ENCODE data around the gene RPS21.

The RPS21 gene
- 337 to 378 reads per million in 2 donors for total RNA-seq

DNA sequence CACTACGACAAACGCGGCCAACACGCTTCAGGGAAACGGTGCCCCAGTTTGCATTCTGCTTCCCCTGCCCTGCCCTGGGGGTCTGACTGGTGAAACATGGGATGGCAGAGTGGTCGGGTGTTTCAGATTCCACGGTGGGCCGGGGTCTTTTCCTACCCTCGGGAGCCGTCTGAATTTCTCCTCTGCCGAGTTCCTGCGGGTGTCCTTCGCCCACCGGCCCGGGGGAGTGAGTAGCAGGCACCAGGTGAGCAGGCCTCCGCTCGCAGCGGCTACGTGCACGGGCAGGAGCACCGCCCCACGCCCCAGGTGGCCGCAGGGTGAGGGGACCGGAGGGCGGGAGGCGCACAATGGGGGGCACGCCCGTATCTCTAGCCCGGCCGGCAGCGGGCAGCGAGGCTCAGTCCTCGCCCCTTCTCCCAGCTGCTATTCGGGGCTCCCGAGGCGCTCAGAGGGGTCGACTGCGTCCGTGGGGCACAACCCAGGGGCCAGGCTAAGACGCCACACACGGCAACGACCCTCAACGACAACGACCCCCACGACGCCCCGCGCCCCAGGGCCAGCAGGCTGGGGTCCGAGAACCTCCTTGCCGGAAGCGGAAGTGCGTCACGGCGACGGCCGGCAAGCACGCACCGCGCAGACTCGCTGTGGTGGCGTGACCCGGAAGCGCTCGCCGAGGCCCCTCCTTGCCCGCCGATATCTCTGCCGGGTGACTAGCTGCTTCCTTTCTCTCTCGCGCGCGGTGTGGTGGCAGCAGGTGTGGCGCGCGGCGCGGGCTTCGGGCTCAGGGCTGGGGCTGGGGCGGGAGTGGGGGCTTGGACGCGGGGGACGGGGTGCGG is at the start of gene RPS21:
Gene RPS21, plus strand, starts transcription at position 721 of the 836 bp plus-strand sequence. CDS start 236 bp downstream, outside the sequence.
- DNase-seq, result peak; percentile 91

DNA sequence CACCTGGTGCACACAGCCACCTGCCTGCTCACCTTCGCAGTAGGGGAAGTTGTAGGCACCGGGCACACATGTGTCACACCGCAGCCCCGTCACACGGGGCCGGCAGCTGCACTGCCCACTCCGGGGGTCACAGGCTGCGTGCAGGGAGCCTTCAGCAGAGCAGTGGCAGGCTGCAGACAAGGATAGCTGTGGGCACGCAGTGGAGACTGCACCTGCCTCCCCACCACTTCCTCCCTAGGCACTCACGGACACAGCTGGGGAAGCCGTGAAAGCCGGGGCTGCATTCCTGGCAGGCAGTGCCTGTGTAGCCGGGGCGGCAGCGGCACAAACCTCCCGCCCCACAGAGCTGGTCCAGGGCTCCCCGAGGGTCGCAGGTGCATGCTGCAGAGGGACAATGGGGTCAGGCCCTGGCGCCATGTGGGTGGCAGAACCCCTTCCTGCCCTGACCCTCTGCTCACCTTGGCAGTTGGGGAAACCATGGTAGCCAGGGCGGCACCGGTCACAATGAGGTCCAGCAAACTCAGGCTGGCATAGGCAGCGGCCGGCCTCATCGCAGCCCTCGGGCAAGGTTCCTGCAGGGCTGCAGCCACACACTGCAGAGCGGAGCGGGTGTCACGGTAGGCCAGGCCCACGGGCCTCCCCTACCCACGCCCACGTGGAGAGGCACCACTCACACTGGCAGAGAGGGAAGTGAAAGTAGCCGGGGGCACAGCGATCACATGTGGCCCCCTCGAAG is 49.2 kb upstream of the RPS21 start:
- no peak for DNase-seq

DNA sequence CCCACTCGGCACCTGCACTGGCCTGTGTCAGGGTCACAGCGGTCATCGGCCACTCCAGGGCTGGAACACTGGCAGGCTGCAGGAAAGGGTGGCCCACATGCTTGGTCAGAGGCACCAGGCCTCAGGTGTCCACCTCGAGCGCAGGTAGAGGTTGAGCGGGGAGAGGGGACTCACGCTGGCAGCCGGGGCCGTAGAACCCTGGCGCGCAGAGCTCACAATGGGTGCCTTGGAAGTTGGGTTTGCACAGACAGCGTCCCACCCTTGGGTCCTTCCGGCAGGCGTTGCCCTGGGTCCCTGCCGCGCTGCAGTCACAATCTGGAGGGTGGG is 48.6 kb upstream of the RPS21 start:
- DNase-seq, result no peak

DNA sequence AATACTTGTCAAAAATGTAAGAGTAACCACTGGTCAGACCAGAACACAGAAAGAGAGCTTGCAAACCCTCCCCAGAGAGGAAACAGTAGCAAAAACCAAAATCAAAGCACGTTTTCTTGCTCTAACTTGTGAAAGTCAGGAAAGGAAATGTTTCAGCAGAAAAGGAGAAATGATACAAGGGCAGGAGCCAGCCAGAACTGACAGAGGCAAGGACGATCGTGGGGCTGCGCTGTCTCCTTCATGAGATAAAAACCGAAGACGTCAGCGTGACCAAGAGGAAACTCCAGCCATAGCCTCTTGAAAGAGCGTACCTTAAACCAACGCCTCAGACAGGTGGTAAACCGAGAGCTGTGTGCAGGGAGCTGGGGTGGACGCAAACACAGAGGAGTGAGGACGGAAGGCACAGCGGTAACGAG is 47.2 kb upstream of the RPS21 start:
- no peak for DNase-seq

DNA sequence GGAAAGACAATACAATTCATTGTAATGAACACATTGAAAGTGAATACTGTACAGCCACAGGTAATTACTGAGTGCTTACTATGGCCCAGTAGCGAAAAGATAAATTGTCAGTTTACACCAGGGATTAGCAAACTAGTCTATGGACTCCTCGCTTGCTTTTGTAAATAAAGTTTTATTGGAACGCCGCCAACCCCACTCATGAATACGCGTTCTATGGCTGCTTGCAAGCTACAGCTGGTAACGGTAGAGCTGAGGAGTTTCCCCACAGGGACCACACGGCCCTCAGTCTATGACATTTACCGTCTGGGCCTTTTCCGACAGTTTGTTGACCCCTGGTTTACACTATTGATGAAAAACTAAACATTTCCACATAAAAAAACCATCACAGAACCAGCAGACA is 44.0 kb upstream of the RPS21 start:
- no peak for DNase-seq

DNA sequence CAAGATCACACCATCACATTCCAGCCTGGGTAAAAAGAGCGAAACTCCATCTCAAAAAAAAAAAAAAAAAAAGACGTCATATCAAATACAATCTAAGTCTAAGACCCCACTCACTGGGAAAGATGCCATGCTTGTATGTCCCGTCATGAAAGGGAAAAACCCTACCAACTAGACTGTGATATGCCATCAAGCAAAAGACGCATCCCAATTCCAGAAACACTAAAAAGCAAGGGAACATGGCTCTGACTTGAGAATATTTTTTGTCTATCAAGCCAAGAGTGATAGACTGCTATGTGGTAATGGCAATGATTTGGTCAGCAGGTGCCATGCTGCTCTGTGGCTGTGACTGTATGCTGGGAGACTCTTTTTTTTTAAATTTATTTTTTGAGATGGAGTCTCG is 42.8 kb upstream of the RPS21 start:
- no peak for DNase-seq

DNA sequence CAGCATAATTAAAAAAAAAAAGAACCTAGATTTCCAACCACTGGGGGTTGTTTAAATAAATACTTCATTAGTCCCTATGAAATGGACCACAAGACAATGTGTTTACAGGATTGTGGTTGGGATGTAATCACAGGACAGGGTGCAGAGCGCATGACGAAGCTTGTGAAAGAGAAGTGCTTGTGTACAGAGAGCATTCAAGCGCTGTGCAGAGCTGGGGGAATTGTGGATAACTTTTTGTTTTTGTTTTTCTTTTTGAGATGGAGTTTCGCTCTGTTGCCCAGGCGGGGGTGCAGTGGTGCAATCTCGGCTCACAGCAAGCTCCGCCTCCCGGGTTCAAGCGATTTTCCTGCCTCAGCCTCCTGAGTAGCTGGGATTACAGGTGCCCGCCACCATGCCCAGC is 42.1 kb upstream of the RPS21 start:
- DNase-seq, result no peak

DNA sequence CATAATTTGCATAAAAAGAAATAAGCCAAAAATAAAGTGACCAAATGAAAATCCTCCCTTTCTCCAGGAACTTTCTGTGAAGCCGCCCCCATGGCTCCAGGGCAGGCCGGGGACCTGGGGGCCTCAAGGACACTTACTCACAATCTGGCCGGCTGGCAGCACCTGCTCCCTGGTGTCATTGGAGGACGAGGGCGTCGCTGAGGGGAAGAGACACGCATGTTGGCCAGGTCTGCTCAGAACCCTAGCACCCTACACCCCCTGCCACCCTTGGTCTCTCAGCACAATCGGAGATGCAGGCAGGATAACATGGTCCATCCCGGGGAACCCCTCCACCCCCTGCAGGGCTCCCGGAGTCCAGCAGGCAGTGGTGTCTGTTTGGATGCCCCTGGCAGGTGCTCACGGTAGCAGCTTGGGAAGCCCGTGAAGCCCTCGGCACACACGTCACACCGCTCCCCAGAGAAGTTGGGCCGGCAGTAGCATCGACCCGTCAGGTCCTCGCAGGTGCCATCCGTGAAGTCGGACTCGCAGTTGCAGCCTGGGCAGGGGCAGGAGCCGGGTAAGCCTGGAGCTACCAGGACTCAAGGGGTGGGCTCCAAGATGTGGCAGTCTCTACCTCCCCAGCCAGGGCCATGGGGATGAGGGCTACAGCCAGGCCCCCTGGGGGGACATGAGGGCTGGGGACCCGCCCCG is 41.1 kb upstream of the RPS21 start:
- DNase-seq, result no peak

DNA sequence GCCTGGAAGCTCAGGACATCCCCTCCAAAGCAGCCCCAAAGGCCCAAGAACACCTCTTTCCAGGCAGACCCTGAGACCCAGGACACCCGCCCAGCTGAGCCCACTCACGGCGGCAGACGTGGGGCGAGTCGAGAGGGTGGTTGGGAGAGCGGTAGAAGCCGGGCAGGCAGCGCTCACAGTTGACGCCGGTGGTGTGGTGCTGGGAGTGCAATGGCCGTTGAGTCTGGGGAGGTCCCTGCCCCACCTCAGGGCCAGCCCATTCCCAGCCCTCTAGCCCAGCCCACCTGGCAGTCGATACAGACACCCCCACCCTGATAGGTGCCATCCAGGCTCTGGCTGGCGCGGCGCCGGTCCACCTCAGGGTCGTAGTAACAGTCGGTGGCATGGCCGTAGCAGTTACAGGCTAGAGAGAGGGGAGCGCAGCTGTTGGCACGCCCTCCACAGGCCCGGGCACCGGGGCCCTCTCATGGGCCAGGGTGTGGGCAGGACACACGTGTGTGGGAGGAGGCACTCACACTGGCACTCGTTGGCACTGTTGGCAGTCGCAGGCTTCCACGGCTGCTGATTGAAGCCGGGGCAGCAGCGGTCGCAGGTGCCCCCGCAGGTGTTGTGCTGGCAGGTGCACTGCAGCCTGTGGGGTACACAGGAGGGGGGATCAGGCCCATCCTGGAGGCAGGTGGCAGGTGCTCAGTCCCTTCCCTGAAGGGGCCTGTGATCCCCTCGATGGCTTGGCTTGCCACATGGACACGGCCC is 40.3 kb upstream of the RPS21 start:
- DNase-seq, result no peak

DNA sequence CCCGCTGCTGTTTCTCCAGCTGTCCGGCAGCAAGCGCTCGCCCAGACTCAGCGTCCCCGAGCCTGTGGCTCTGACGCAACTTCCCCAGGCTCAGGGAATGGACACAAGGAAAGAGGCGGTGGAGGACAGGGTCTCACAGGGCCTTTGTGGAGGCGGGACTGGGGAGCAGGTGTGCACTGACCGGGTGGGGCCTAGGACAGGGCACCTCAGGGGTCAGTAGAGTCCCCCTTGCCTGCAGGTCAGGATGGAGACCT is 39.8 kb upstream of the RPS21 start:
- no peak for DNase-seq

DNA sequence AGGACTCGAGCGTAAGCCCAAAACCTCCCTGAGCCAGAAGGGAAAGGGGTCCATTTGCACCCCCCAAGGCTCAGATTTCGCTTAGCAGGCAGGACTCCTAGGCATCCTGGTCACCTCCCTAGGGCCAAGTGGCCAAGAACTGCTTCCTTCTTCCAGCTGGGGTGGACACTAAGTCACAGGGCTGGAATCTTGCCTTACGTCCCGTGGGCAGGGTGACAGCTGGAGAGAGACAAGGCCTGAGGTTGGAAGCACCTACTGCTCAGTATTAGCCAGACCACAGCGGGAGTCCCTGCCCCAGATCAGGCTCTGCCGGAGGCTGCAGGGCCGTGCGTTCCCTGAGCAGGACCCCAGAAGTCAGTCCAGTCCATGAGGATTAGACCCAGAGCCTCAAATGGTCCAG is 39.5 kb upstream of the RPS21 start:
- no peak for DNase-seq

DNA sequence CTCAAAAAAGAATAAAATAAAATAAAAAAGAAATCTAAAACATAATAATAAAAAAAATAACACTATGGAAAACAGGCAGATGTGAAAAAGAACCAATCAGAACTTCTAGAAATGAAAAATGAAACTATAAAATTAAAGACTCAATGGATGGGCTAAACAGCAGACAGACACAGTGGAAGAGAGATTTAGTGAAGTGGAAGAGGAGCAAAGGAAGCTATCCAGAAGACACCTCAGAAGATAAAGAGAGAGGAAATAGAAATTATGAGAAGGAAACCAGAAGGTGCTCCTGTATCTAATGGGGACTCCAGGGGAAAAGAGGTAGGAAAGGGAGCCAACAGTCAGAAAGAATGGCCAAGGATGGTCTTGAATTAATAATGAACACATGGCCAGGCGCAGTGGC is 38.3 kb upstream of the RPS21 start:
- DNase-seq, result no peak

DNA sequence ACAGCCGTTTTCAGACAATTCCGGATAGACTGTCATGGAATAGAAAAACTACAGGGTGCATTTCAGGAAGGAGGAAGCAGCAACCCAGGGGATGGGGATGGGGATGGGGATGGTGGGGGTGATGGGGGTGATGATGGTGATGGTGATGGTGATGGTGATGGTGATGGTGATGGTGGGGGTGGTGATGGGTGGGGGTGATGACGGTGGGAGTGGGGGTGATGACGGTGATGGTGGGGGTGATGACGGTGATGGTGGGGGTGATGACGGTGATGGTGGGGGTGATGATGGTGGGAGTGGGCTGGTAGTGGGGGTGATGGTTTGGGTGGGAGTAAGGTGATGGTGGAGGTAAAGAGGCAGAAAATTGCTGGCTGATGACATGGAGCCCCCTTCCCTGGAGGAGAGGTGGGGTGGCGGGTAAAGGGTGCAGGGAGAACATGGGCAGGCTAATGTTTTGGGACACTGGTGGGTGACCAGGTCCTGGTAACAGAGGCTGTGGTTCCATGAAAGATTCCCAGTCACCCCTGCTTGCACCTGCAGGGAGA is 37.3 kb upstream of the RPS21 start:
- no peak for DNase-seq

DNA sequence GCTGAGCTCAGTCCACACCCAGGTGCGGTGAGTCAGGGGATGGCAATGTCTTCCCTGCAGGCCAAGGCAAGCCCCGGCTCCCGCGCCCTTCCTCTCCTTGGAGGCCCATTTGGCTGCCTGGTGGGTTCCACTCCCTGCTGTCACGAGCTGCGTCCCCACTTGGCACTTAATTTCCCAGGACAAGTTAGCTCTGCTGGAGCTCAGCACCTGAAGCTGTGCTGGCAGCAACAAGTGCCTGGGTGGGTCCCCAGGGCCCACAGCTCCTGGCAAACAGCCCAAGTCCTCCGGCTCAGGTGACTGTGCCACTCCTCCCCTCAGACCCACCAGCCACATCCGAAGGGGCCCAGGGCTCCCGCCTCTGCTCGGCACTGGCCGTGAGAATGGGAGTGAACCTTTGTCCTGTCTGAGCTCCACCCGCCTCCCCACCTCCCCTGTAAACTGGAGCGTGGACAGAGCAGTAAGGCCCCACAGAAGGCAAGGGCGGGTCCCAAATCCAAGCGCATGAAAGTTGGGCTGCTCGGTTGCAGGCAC is 36.7 kb upstream of the RPS21 start:
- no peak for DNase-seq

DNA sequence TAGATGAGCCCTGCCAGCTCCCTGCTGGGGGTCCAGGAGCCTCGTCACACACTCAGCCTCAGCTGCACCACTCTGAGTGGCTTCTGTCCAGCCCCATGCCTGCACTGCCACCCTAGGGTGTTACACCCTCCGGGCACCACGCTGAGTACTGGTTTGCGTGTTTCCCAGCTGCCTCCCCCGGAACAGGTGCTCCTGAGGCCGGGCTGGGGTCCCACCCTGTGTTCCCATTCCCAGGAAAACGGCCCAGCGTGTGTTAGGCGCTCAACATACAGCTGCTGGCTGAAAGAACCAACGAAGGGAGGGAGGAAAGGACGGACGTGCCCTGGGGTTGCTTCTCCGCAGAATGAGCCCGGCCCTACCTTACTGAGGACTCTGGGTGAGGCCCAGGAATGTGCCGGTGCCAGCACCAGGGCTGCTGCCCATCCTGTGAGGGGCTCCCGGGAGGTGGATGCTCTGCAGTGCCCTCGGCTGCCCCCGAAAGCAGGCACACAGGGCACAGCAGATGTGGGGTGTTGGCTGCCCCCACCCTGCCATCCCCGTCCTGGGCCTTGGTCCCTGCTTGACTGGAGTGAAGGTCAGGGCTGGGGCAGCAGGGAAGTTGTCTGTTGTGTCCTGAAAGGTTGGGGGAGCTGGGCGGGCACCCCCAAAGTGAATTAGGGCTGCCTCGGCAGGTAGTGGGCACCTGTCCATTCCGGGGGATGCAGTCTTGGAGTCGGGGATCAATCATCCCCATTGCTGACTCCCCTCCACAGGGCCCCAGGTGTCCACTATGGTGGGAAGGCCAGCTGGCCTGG is 36.1 kb upstream of the RPS21 start:
- DNase-seq, result no peak

DNA sequence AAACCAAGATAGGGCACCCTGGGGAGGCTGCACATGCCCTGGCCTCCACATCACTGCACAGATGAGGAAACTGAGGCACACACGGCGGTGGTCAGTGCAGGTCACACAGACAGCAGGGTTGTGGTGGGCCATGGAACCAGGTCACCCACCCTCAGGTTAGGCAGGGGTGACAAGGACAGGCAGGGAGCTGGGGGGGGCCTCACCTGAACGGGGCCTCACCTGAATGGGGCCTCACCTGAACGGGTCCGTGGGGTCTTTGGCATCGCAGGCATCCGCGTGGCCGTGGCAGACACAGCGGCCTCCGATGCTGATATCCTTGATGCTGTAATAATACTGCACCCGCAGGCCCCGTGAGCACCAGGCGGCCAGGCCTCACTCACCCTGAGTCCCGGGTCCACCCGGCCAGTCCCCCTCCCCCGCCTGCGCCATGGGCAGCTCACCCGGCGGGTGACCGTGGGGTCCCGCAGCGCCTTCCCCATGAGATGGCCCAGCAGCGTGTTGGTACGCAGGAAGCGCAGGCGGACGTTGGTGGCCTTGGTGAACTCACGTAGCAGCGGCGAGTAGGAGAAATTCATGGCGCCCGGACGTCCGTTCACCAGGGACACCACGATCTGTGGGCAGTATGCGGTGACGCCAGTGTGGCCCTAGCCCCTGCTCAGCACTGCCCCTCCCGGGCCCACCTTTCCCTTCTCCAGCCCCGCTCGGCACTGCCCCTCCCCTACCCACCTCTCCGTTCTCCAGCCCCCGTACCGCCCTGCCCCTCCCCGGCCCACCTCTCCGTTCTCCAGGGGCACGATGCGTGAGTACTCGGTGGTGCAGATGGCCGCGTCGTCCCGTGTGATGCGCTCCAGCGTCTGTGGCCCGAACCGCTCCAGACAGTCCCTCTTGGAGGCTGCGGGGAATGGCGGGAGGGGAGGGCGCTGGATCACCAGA is 35.2 kb upstream of the RPS21 start:
- no peak for DNase-seq

DNA sequence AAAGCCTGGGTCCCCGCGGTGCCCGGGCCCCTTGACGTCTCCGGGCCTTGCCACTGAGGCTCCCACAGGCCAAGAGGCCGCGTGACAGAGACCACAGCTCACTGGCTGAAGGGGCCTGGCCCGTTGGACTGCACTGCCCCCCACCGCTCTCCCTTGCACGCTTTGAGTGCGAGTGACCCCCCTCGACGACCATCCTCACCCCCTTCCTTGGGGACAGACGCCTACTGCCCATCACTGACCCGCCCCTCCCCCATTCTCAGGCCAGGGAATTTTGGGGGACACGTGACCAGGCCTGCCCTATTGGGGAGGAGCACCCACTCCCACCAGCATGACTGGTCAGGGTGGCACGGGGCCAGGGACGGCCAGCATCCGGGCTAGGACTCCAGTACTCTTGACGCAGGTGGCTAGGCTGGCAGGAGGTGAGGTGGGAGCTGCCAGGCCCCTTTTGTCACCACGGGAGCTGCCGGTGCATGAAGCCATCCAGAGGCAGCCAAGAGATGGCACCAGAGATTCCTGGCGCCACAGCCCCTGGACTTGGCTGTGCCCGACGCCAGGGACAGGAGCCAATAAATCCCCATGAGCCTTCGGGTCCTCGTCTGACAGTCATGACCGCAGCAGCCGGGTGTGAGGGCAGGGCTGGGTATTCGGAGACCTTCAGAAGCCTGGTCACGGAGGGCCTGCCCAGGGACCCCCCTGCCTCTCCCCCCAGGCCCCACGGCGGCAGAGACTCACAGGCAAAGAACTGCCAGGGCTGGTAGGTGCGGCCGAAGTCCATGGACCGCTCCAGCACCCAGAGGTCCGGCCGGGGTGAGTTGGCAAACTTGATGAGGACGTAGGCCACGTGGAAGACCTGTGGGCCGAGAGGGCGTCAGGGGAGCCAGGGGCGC is 34.3 kb upstream of the RPS21 start:
- DNase-seq, result no peak

DNA sequence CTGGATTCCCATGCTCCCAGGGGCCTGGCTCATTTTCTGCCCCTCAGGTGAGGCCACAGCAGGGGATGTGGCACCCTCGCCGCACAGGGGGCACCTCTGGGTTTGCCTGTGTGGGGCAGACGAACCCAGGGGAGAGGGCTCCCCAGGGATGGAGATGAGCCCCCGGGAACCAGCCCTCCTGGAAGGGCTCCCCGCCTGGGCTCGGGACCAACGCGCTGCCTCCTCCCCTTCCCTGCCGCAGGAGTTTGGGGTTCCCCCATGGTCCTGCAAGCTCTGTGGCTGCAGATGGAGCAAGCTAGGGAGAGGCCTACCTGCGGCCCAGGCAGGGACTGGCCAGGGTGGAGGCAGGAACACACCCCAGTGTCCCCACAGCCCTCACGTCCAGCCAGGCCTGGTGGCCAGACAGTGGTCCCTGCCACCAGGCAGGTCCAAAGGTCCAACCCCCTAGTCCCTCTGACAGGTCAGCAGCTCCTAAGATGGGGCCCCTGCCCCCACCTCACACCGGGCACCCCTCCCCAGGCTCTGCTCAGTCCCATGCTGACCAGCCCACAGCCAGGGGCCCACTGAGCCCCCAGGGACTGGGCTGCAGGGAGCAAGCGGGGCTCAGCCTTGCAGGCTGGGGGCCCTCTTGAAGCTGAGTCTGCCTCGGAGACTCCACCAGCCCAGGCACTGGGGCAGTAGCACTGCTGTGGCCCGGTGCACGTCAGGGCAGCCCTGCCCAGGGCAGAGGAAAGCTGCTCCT is 33.4 kb upstream of the RPS21 start:
- no peak for DNase-seq

All from T-helper 9 cell (primary cell).